Measurements from ENCODE around the gene NECTIN2. TPM values are rescaled to one million over a fixed set of nuclear protein-coding genes. Genes with fewer than 3 reads are reported as not detected.
"Not testable (repeated sequence)": the region's sequence is repeated elsewhere in the genome, so short reads cannot be mapped to it uniquely, and the experiment has no call there.

NECTIN2 gene
- total and polyA plus RNA-seq, 4 donors, result 76.9 to 117 (median 94.0) TPM

DNA sequence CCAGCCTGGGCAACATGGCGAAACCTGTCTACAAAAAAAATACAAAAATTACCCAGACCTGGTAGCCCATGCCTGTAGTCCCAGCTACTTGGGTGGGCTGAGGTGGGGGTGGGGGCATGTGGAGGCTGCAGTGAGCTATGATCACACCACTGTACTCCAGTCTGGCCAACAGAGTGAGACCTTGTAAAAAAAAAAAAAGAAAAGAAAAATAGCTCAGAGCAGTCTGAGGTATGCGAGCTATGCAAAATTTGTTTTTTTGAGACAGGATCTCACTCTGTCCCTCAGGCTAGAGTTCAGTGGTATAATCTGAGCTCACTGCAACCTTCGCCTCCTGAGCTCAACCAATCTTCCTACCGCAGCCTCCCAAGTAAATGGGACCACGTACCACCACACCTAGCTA lies 37.8 kb downstream of the NECTIN2 start:
- no peak overlapping the region for H3K27ac ChIP-seq (ENCODE audit: low read depth in 1 of 2, low read length in 1 of 2)
- WGBS, 2 donors, result 94 to 98% methylated on average over 5 of the region's 5 CpGs
- H3K4me3 ChIP-seq, result no peak overlapping the region
- H3K36me3 ChIP-seq (ENCODE audit: control insufficient read depth in 4 of 4, insufficient read depth in 4 of 4, low read length in 4 of 4), result peaks cover 3 to 9% (median 7%) of the 10 kb centered on the region in 4 donors
- TF ChIP-seq, protein P1, sequence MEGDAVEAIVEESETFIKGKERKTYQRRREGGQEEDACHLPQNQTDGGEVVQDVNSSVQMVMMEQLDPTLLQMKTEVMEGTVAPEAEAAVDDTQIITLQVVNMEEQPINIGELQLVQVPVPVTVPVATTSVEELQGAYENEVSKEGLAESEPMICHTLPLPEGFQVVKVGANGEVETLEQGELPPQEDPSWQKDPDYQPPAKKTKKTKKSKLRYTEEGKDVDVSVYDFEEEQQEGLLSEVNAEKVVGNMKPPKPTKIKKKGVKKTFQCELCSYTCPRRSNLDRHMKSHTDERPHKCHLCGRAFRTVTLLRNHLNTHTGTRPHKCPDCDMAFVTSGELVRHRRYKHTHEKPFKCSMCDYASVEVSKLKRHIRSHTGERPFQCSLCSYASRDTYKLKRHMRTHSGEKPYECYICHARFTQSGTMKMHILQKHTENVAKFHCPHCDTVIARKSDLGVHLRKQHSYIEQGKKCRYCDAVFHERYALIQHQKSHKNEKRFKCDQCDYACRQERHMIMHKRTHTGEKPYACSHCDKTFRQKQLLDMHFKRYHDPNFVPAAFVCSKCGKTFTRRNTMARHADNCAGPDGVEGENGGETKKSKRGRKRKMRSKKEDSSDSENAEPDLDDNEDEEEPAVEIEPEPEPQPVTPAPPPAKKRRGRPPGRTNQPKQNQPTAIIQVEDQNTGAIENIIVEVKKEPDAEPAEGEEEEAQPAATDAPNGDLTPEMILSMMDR (IDR thresholded peaks at IDR 0.05; ENCODE audit: control extremely low read depth, extremely low read depth), result no peak
- ATAC-seq (ENCODE audit: insufficient read depth, low FRiP score) (no peak), DNase-seq (no peak)
- no peaks in the 10 kb centered on the region for H3K27me3 ChIP-seq (ENCODE audit: control insufficient read depth in 3 of 3, insufficient read depth in 3 of 3, low read length in 2 of 3)
- H3K4me1 ChIP-seq (ENCODE audit: control insufficient read depth in 5 of 5, insufficient read depth in 5 of 5, low read length in 5 of 5), result peaks cover 0 to 9% (median 0%) of the 10 kb centered on the region in 5 donors
- H3K9ac ChIP-seq (ENCODE audit: insufficient read depth in 1 of 2, low read length in 2 of 2), result no peak overlapping the region
- no peaks in the 10 kb centered on the region for H3K9me3 ChIP-seq (ENCODE audit: control insufficient read depth in 4 of 4, insufficient read depth in 3 of 4, low read length in 3 of 4)

GRCh38 chr19:44884566-44884965 lies 38.5 kb downstream of the NECTIN2 start:
- TF ChIP-seq, protein P1 (IDR thresholded peaks at IDR 0.05; ENCODE audit: control extremely low read depth, extremely low read depth), result no peak
- H3K36me3 ChIP-seq (ENCODE audit: control insufficient read depth in 4 of 4, insufficient read depth in 4 of 4, low read length in 4 of 4), result peaks cover 3 to 9% (median 6%) of the 10 kb centered on the region in 4 donors
- no peak overlapping the region for H3K9ac ChIP-seq (ENCODE audit: insufficient read depth in 1 of 2, low read length in 2 of 2)
- 90 to 94% methylated on average over 4 of the region's 4 CpGs for WGBS, 2 donors
- no peaks in the 10 kb centered on the region for H3K9me3 ChIP-seq (ENCODE audit: control insufficient read depth in 4 of 4, insufficient read depth in 3 of 4, low read length in 3 of 4)
- DNase-seq (no peak), ATAC-seq (ENCODE audit: insufficient read depth, low FRiP score) (no peak)
- peaks cover 0 to 3% (median 0%) of the 10 kb centered on the region in 5 donors for H3K4me1 ChIP-seq (ENCODE audit: control insufficient read depth in 5 of 5, insufficient read depth in 5 of 5, low read length in 5 of 5)
- no peak overlapping the region for H3K27ac ChIP-seq (ENCODE audit: low read depth in 1 of 2, low read length in 1 of 2)
- no peaks in the 10 kb centered on the region for H3K27me3 ChIP-seq (ENCODE audit: control insufficient read depth in 3 of 3, insufficient read depth in 3 of 3, low read length in 2 of 3)
- no peak overlapping the region for H3K4me3 ChIP-seq

DNA sequence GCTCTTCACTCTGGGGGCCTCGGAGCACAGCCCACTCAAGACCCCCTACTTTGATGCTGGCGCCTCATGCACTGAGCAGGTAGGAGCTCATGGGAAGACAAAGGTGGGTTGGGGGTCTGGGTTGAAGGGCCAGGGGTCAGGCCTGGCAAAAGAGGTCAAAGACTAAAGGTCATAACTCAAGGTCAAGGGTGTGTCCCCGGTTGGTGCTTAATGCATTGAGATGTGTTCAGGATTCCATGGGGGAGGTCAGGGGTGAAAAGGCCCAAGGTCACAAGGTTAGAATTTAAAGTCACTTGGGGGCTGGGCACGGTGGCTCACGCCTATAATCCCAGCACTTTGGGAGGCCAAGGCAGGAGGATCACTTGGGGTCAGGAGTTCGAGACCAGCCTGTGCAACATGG lies 40.0 kb downstream of the NECTIN2 start:
- no peak for DNase-seq
- no peaks in the 10 kb centered on the region for H3K27me3 ChIP-seq (ENCODE audit: control insufficient read depth in 3 of 3, insufficient read depth in 3 of 3, low read length in 2 of 3)
- no peak overlapping the region for H3K4me3 ChIP-seq
- H3K36me3 ChIP-seq (ENCODE audit: control insufficient read depth in 4 of 4, insufficient read depth in 4 of 4, low read length in 4 of 4), result peaks cover 3 to 7% (median 6%) of the 10 kb centered on the region in 4 donors
- WGBS, 2 donors, result 91 to 97% methylated on average over 6 of the region's 6 CpGs
- H3K27ac ChIP-seq (ENCODE audit: low read depth in 1 of 2, low read length in 1 of 2), result no peak overlapping the region
- H3K9me3 ChIP-seq (ENCODE audit: control insufficient read depth in 4 of 4, insufficient read depth in 3 of 4, low read length in 3 of 4), result no peaks in the 10 kb centered on the region
- TF ChIP-seq, protein P1 (IDR thresholded peaks at IDR 0.05; ENCODE audit: control extremely low read depth, extremely low read depth), result no peak
- H3K4me1 ChIP-seq (ENCODE audit: control insufficient read depth in 5 of 5, insufficient read depth in 5 of 5, low read length in 5 of 5), result peaks cover 0 to 8% (median 2%) of the 10 kb centered on the region in 5 donors
- no peak overlapping the region for H3K9ac ChIP-seq (ENCODE audit: insufficient read depth in 1 of 2, low read length in 2 of 2)
- no peak for ATAC-seq (ENCODE audit: insufficient read depth, low FRiP score)

GRCh38 chr19:44887648-44888047 lies 41.6 kb downstream of the NECTIN2 start:
- TF ChIP-seq, protein P1 (IDR thresholded peaks at IDR 0.05; ENCODE audit: control extremely low read depth, extremely low read depth), result no peak
- WGBS, 2 donors, result 93 to 96% methylated on average over 4 of the region's 4 CpGs
- Histone ChIP-seq H3K9me3 (ENCODE audit: control insufficient read depth in 4 of 4, insufficient read depth in 3 of 4, low read length in 3 of 4) (no peaks in the 10 kb centered on the region), H3K27me3 (ENCODE audit: control insufficient read depth in 3 of 3, insufficient read depth in 3 of 3, low read length in 2 of 3) (no peaks in the 10 kb centered on the region), H3K36me3 (ENCODE audit: control insufficient read depth in 4 of 4, insufficient read depth in 4 of 4, low read length in 4 of 4) (peaks cover 3 to 7% (median 6%) of the 10 kb centered on the region in 4 donors), H3K4me1 (ENCODE audit: control insufficient read depth in 5 of 5, insufficient read depth in 5 of 5, low read length in 5 of 5) (peaks cover 4 to 19% (median 7%) of the 10 kb centered on the region in 5 donors), H3K27ac (ENCODE audit: low read depth in 1 of 2, low read length in 1 of 2) (no peak overlapping the region), H3K9ac (ENCODE audit: insufficient read depth in 1 of 2, low read length in 2 of 2) (no peak overlapping the region), H3K4me3 (no peak overlapping the region)
- DNase-seq (no peak), ATAC-seq (ENCODE audit: insufficient read depth, low FRiP score) (no peak)

DNA sequence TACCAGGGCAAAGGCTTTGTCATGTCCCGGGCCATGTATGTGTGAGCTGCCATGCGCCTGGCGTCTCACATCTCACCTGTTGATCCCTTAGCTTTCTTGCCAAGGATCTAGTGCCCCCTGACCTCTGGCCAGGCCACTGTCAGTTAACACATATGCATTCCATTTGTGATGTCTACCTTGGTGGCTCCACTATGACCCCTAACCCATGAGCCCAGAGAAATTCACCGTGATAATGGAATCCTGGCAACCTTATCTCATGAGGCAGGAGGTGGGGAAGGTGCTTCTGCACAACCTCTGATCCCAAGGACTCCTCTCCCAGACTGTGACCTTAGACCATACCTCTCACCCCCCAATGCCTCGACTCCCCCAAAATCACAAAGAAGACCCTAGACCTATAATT lies 42.2 kb downstream of the NECTIN2 start:
- Histone ChIP-seq H3K36me3 (ENCODE audit: control insufficient read depth in 4 of 4, insufficient read depth in 4 of 4, low read length in 4 of 4) (peaks cover 7 to 11% (median 7%) of the 10 kb centered on the region in 4 donors), H3K4me1 (ENCODE audit: control insufficient read depth in 5 of 5, insufficient read depth in 5 of 5, low read length in 5 of 5) (peaks cover 4 to 19% (median 7%) of the 10 kb centered on the region in 5 donors)
- H3K27me3 ChIP-seq (ENCODE audit: control insufficient read depth in 3 of 3, insufficient read depth in 3 of 3, low read length in 2 of 3); DNase-seq; H3K9me3 ChIP-seq (ENCODE audit: control insufficient read depth in 4 of 4, insufficient read depth in 3 of 4, low read length in 3 of 4); ATAC-seq (ENCODE audit: insufficient read depth, low FRiP score); H3K27ac ChIP-seq (ENCODE audit: low read depth in 1 of 2, low read length in 1 of 2); H3K4me3 ChIP-seq; H3K9ac ChIP-seq (ENCODE audit: insufficient read depth in 1 of 2, low read length in 2 of 2): not testable (repeated sequence)
- 94 to 97% methylated on average over 5 of the region's 5 CpGs for WGBS, 2 donors
